UCSD-AML1 (cell line): ENCODE results near the gene P4HTM.

Source experiments
- DNase-seq: peaks from one replicate; lab custom pipeline; 2025; ENCODE audit not compliant: unreplicated experiment; lab: John Stamatoyannopoulos, UW

Gene P4HTM

DNA sequence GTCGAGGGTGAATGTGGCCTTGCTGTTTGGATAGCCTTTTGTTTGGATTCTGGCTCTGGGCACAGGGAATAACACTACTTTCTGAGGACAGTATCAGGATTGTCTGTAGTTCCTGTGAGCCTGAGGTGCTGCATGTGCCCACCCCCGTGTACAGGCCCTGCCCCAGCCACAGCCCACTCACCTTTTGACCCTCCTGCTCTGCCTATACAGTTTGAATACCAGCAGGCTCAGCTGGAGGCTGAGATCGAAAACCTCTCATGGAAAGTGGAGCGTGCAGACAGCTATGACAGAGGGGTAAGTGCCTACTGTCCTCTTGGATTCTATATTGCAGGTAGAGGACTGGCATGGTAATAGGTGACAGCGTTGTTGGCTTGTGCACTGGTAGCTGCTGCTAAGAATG, 7.4 kb upstream of the P4HTM start:
- no peak for DNase-seq

DNA sequence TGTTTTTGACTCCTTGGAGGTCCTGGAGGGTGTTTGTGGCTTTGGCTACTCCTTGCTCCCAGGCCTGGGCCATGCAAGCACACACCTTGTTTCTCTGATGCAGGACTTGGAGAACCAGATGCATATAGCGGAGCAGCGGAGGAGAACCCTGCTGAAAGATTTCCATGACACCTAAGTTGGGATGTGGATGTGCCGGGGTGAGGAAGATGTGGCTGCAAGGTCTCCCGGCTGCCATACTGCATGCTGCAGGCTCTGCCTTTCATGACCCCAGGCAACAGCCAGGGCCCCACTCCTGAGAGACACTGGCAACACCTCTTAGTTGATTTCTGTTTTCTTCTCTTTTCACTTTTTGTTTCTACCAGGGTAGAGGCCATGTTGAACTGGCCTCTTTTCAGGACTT, 6.9 kb upstream of the P4HTM start:
- DNase-seq = no peak

- DNase-seq = no peak
Observed at GRCh38 chr3:48984663-48985062, 5.4 kb upstream of the P4HTM start.

DNA sequence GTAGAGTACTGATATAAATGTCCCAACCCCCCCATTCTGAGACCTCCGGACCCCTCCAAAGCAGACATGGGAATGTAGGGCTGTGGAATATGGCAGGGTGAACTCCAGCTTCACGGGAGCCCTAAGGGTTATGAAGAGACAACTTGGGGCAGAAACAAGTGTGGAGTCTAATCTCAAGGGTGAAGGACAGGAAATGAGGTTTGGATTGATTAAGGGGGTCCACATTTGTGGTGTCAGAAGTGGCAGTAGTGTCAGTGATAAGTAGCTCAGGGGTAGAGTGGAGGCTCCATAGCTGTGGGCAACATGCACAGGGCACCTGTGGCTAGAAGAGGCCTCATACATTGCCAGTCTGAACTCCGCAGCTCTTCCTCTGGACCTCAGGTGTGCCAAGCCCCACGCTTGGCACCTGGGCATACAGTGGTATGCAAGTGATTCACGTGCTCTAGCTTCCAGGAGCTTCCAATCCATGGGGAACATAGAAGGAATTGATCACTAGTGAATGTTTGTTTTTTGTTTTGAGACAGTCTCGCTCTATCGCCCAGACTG, 4.1 kb upstream of the P4HTM start:
- no peak for DNase-seq

GRCh38 chr3:48989126-48989795, 780 bp upstream of the P4HTM start:
- no peak for DNase-seq

DNA sequence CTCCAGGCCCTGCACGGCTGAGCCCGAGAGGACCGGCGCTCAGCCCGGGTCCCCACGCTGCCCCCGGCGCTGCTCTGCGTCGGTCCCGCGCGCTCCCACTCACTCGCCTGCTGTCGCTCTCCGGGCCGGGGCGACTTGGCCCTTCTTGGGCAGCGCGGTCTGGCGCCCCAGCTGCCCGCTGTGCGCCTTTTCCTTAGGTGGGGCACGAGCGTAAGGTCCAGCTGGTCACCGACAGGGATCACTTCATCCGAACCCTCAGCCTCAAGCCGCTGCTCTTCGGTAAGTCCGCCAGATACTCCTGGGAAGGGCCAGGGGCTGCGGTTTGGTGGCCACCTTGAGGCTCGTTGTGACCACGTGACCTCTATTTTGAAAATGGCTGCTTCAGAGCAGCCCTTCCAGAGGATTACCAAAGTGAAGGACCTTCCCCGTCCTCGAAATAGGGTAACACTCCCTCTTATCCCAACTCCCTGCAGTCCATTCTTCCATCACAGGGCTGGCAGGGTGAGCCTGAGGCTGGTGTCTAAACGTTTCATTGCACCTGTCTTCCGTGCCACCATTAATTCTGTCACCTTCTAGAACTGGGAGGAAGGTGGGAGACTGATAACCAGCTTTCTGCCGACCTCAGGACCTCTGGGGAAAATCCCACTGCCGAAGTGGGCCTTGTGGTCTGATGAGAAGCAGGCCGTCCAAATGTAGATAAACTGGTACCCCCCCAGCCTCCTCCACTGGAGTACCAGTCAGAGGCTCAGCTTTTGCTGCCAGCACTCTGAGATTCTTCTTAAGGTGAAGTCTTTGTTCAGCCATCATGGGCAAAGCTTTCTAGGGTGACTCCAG, 812 bp downstream of the P4HTM start:
- no peak for DNase-seq

DNA sequence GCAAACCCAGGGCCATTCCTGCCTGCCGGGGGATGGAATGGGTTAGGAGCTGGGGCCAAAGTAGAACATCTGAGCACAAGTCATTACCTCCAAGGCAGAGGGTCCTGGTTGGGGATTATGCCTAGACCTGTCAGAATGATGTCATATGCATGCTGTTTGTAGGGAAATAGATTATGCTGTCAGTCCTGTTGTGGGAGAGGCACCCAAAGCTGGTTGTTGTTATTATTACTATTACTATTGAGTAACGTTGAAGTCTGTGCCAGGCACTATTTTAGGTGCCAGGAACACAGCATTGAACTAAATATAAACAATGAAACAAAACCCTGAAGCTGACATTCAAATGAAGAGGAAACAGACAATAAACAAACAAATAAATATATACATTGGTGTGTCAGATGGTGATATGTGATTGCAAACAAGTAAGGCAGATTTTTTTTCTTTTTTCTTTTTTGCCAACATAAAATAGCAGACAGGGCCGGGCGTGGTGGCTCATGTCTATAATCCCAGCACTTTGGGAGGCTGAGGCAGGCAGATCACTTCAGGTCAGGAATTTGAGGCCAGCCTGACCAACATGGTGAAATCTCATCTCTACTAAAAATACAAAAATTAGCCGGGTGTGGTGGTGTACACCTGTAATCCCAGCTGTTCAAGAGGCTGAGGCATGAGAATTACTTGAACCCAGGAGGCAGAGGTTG, 2.0 kb downstream of the P4HTM start:
- no peak for DNase-seq

DNA sequence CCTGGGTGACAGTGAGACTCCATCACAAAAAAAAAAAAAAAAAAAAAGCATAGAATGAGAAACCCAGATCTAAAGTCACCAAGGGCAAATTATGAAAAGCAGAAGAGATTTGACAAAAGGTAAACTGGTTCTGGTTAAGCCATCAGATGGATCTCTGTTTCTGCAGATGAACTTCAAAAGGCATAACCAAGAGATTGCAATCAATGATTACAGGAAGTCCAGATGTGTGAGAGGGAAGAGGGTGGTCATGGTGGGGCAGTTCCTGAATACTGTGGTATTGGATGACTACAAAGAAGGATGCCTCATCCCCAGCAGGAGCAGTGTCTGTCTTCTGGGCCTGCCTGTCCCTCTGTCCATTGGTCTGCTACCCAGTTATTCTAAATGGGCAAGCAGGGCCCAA, 3.8 kb downstream of the P4HTM start:
- DNase-seq = no peak

- DNase-seq = no peak
Observed at GRCh38 chr3:48996640-48997039, 6.6 kb downstream of the P4HTM start.

DNA sequence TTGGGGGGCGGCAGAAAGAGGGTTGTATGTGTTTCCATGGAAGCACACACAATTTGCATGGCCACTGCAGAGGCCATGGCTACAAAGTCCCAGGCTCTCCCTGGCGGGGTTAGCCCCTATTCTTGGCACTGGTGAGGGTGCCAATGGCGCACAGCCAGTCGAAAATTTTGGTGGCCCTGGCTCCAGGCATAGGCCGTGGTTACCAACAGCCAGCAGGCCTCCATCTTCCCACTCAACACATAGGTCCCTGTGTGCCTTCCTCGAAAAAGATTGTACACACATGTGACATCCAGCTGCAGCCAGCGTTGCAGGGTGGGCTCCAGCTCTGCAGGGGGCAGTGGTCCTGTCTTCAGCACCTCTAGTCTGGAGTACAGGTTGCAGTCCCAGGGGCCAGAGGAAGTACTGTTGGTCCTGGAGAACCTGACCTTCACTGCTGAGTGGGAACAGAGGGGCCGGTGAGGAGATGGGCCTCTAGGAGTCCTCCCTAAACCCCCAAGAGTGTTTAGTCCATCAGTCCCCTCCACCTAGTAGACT, 7.1 kb downstream of the P4HTM start:
- DNase-seq = no peak

DNA sequence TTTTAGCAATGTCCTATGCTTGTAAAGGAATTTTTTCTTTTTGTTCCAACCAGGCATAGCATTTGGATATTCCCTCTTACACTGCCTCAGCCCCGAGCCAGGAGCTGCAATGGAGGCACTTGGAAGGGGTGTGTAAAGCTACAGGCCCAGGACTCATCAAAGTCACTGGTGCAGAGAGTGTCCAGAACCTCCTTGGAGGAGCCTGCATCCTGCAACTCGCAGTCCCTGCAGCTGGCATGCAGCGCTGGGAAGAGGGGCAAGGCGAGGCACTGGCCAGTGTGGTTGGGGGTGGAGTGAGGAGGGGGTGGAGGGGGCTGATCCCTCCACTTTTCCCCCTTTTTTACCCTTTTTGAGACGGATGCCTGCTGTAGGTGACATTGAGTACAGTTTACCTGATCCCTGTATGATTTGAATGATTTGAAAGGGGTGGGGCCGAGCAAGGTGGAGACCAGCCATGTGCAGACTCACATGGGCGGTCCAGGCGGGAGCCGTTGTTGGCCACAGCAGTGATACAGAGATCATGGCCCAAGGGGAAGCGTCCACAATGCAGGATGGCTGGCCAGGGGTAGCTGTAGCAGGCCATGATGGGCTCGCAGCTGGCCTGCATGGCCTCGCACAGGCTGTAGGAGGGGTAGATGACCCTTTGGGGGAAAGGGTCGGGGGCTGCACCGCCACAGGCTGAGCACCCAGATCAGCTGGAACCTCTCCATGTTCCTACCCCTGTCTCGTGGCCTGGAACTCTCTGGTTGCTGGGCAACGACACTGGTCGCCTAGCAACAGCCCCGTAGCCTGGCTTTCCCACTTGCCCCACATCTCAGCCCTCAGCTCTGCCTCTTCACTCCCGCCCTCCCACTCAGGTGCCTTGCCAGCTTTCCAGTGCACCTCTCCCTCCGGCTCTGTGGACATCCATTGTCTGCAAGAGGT, 7.9 kb downstream of the P4HTM start:
- no peak for DNase-seq

GRCh38 chr3:48999085-48999858, 9.2 kb downstream of the P4HTM start:
- DNase-seq = no peak

- DNase-seq = no peak
Observed at GRCh38 chr3:49001155-49001554, 11.1 kb downstream of the P4HTM start.

GRCh38 chr3:49004352-49005302, 14.6 kb downstream of the P4HTM start:
- DNase-seq = no peak

GRCh38 chr3:49005303-49005680, 15.3 kb downstream of the P4HTM start:
- no peak for DNase-seq

DNA sequence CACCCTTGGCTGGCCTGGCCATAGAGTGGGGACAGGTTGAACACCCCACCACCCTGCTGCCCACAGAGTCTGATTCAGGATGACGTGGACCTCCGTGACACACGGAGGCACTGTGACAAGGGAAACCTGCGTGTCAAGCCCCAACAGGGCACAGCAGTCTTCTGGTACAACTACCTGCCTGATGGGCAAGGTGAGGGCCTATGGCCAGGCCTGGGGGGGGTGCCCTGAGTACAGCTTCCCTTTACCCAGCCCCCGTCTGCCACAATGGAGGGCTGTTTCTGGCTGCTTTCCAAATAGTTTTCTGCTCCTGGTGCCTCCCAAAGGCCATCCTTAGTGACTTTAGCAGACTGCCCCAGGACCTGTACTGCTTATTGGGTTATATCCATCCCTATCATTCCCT, 16.0 kb downstream of the P4HTM start:
- no peak for DNase-seq

DNA sequence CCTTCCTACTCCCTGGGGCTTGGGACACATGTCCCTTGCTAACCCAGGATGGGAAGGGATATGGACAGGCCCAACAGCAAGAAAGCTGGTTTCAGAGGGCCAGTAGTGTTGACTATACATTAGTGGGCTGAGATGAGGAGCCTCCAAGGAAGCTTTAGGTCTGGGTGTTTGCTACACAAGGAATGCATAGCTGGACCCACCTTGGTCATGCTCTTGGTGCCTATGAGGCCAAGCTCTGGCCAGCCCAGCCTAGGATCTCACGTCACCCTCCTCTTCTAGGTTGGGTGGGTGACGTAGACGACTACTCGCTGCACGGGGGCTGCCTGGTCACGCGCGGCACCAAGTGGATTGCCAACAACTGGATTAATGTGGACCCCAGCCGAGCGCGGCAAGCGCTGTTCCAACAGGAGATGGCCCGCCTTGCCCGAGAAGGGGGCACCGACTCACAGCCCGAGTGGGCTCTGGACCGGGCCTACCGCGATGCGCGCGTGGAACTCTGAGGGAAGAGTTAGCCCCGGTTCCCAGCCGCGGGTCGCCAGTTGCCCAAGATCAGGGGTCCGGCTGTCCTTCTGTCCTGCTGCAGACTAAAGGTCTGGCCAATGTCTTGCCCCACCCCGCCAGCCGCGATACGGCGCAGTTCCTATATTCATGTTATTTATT, 16.5 kb downstream of the P4HTM start:
- DNase-seq = no peak
